Mucosa of gallbladder (tissue), 1 donor: ENCODE results near the gene FBLN1. TPM values are rescaled to one million over a fixed set of nuclear protein-coding genes. Genes with fewer than 3 reads are reported as not detected.
"Not testable (repeated sequence)": the region's sequence is repeated elsewhere in the genome, so short reads cannot be mapped to it uniquely, and the experiment has no call there.

ENCODE experiments used
- DNase-seq: peaks from one replicate; pipeline ENCODE4 v3.0.0-alpha.2; 2020; ENCODE audit warnings: low spot score
- total RNA-seq: library from RNA; stranded (reverse); gene quantifications from one replicate; pipeline ENCODE4 v1.2.1, GENCODE V29; 2021
- donor health status: DM: no; HTN: no; CAD: no.

FBLN1 gene
- total RNA-seq, 1 donor from 2014 or later: 427 TPM

DNA sequence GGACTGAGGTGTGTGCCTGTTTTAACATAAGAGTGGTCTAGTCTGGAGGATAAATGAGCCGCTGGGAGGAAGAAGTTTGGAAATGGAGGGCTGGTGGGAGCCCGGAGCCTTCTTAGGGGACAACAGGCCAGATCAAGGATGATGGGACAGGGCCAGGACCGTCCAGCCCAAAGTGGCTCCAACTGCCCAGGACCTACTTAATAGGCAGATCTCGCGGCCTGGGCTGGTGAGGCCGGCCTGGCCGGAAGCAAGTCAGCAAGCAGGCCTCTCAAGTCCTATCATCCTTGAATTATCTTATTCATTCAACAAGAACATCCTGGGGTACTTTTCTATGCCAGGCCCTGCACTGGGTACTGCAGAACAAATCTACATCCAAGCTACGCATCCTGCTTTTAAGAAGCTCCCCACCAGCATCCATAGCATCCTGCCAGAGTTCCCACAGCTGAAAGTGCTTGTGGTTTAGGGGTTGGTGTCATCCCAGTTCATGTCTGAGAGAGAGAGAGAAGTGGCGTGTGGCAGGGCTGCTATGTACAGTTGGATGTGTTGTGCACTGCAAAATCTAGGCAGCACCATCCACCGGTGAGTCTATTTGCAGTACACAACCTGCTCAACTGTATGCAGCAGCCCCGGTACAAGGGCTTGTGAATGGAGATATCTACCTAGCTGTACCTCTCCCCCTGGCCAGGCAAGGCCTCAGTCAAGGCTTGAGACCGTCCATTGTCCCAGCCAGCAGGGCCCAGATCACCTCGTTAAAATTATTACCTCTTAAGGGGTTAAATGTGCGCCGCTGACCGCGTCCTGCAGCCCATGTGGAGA, 82.1 kb downstream of the FBLN1 start:
- DNase-seq: no peak

DNA sequence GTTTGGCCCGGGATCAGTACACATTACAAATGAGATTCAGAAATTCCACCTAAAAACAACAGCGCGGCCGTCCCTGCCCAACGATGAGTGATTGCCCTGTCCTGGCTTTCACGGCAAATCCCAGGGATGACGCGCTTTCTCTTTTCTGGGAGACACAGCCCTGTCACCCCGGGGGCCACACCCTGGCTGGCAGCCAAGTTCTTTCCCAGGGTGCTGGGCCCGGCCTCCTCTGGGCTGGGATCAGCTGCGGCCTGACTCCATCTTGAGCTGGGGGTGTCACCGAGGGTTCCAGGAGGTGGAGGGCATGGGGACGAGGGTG, 82.7 kb downstream of the FBLN1 start:
- DNase-seq: no peak

DNA sequence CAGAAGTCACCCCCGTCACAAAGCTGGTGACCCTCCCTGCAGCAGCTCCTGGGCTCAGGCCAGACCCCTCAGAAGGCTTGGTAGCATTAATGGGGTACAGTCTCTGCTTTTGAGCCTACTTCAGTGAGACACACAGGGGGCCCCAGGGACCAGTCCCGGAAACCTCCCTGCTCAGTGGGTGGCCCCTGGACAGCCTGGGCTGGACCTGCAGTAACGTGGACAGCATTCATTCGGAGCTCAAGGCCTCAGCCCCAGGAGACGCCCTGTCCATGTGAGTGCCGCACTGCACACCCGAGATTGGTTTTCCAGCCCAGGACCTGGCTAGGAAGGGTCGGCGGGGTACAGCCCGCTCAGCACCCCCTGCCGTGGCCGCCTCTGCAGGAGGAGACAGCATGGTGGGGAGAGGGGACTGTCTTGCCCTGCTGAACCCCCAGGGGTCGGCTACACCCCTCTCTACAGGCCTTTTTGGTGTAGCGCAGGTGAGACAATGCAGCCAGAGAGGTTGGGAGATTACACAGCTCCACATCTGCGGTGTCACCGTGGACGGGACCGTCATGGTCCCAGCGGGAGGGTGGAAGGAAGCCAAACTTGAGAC, 83.4 kb downstream of the FBLN1 start:
- DNase-seq: no peak

- DNase-seq: no peak
Measured at GRCh38 chr22:45586651-45587405, 84.1 kb downstream of the FBLN1 start.

GRCh38 chr22:45587638-45588505, 85.2 kb downstream of the FBLN1 start:
- DNase-seq: no peak

DNA sequence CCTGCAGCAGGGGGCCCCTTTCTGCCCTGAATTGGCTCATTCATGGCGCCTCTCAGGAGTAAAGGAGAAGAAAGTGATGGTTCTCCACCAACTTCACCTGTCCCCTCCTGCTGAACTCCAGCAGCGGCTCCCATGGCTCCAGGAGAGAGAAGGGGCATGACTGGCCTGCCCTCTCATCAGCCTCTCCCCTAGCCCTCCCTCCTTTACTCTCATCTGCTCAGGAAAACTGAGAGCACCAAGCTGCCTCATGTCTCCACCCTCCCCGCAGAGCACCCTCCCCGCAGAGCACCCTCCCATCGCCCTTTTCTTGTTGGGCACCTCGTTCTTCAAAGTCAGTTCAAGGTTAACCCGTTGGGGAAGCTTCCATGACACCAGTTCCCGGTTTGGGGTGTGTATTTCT, 86.9 kb downstream of the FBLN1 start:
- DNase-seq: no peak

DNA sequence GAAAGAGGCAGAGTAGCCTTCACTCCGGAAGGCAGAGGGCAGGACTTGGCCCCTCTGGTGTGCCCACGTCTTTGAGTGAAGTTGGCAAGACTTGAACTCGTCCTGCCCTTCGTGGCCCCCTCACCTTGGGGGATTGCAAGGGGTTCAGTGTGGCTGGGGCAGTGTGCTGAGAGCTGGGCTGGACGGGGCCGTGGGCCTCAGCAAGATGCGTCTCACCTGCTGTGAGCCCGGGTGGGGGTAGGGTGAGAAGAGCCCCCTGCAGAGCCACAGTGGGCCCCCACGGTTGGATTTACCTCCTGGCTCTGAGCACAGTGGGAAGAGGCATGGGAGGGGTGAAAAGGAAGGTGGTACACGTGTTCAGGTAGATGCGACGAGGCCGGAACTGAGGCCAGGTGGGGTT, 87.6 kb downstream of the FBLN1 start:
- DNase-seq: no peak

- DNase-seq: not testable (repeated sequence)
Measured at GRCh38 chr22:45591633-45592213, 89.0 kb downstream of the FBLN1 start.

DNA sequence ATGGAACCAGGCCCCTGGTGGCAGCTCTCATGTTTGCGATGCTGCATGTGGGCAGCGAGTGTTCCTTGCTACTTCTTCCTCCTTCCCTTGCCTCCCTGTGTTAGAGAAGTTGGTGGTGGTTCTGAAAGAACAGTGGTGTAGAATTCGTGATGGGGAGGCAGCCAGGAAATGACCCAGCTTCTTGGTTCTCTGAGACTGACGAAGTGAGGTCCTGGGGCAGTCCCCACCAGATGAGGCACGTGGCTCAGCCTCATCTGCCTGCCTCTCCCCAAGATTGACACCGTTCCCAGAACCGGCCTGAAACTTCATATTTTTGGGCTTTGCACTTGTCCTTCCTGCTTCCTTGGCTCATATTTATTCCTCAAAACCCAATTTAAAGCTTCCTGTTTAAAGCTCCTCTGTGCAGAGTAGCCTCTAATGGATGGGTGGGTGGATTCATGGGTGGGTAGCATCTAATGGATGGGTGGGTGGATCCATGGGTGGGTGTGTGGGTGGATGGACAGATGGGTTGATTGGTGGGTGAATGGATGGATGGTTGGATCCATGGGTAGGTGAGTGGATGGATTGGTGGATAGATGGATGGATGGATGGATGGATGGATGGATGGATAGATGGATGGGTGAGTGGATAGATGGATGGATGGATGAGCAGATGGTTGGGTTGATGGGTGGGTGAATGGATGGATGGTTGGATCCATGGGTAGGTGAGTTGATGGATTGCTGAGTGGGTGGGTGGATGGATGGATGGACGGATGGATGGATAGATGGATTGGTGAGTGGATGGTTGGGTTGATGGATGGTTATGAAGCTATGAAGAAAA, 91.6 kb downstream of the FBLN1 start:
- no peak for DNase-seq

DNA sequence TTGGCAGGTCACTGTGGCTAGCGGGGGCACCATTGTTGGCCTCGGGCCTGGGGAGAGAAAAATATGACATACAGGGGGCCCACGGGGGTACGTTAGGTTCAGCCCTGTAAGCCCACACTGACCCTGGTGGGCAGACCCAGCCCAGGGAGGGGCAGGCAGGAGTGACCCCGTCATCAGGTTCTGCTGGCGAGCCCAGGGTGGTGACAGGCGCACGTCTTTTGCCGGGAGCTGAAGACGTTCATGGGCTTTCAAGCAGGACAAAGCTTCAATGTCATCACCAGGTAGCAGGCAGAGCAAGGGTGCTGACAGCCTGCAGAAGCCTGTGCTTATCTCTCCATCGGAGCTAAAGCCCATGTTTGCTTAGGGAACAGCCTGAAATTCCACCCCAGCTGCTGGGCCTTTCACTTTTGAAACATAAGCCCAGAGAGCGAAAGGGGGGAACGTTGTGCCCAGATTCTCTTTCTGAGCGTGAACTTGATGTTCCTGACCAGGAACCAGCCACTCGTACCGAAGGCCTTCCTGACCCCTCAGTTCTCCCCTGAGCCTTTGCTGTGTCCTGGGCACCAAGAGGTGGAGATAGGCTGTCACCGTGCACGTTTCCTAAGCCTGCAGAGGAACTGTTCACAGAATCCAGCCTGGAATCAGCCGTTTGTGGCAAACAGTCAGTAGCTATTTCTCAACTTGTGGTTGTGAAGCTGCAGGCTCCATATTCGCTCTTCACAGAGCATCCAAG, 94.9 kb downstream of the FBLN1 start:
- DNase-seq: no peak

GRCh38 chr22:45598596-45599217, 96.0 kb downstream of the FBLN1 start:
- no peak for DNase-seq

- DNase-seq: no peak
Measured at GRCh38 chr22:45599836-45600577, 97.3 kb downstream of the FBLN1 start.

- no peak for DNase-seq
Measured at GRCh38 chr22:45600790-45601730, 98.4 kb downstream of the FBLN1 start.

- no peak for DNase-seq
Measured at GRCh38 chr22:45602004-45602733, 99.5 kb downstream of the FBLN1 start.

DNA sequence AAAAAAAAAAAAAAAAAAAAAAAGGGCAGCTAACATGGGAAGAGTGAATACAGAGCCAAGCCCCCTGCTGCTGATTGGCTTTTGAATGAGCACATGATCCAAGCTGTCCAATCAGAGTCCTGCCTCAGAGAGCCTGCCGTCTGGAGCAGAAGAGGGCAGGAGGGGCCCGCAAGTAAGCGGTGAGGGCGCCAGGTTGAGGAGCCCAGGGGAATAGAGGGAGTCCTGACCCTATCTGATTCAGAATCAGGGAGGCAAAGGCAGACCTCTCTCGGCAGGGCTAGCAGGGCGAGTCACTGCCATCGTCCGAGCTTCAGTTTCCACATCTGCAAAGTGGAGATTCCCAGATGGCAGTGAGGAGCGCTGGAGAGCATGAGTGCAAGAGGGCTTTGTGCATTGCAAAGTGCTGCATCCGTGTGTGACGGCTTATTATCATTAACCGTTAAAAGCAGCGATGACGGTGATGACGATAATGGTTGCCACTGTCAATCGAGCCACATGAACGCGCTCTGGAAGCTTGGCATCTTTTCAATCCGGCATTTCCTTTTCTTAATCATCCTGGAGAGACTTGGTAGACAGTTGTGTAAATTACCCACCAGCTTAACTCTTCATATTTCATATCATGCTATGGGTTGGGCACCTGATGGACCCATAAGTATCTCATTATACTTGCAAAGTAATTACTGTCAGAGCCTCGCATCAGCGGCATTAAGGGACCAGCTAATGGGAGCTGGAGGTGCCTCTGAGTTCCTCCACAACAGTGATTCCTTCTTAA, 100.3 kb downstream of the FBLN1 start:
- DNase-seq: no peak

- DNase-seq: no peak
Measured at GRCh38 chr22:45603619-45604018, 100.9 kb downstream of the FBLN1 start.
